LNCaP clone FGC (cell line): ENCODE results near the gene CARMIL3.

Experiments used
- DNase-seq: peaks from one replicate; pipeline ENCODE4 v3.0.0-alpha.2; 2011; ENCODE audit warnings: low read depth
- H3K4me3 ChIP-seq: 2 replicates; pipeline ENCODE4 v1.5.1; 2011; ENCODE audit warnings: mild to moderate bottlenecking, low read depth, low read length, control low read depth
- CTCF ChIP-seq: IDR thresholded peaks from 2 replicates; pipeline ENCODE4 v1.5.1; 2012; ENCODE audit warnings: mild to moderate bottlenecking; ENCODE audit not compliant: control insufficient read depth, insufficient read depth; ENCODE audit errors: extremely low read depth

The CARMIL3 gene

GRCh38 chr14:24106672-24107271 is 55.0 kb downstream of the CARMIL3 start:
- DNase-seq = no peak
- TF ChIP-seq CTCF = no peak
- no peak overlapping the region for H3K4me3 ChIP-seq

GRCh38 chr14:24108336-24108874 is 56.6 kb downstream of the CARMIL3 start:
- no peak overlapping the region for H3K4me3 ChIP-seq
- DNase-seq = no peak
- TF ChIP-seq CTCF = no peak

- DNase-seq = no peak
- H3K4me3 ChIP-seq = no peak overlapping the region
- no peak for TF ChIP-seq CTCF
These were observed 58.3 kb downstream of the CARMIL3 start for GRCh38 chr14:24110060-24110459.

- H3K4me3 ChIP-seq = no peak overlapping the region
- TF ChIP-seq CTCF = no peak
- no peak for DNase-seq
These were observed 58.7 kb downstream of the CARMIL3 start for GRCh38 chr14:24110523-24110922.

- no peak for DNase-seq
- peak overlapping the region; percentile 82 for H3K4me3 ChIP-seq
- TF ChIP-seq CTCF = no peak
These were observed 61.6 kb downstream of the CARMIL3 start for GRCh38 chr14:24113379-24113800.

GRCh38 chr14:24113801-24114531 is 62.2 kb downstream of the CARMIL3 start:
- H3K4me3 ChIP-seq = peak overlapping the region; percentile 82
- DNase-seq = peak; percentile 85
- no peak for TF ChIP-seq CTCF
